Measurements from ENCODE around the gene MAP2K3. TPM values are rescaled to one million over a fixed set of nuclear protein-coding genes. Genes with fewer than 3 reads are reported as not detected.

The MAP2K3 gene
- total RNA-seq, 4 donors from 2014 or later = 15.7 to 170 (median 63.8) TPM

DNA sequence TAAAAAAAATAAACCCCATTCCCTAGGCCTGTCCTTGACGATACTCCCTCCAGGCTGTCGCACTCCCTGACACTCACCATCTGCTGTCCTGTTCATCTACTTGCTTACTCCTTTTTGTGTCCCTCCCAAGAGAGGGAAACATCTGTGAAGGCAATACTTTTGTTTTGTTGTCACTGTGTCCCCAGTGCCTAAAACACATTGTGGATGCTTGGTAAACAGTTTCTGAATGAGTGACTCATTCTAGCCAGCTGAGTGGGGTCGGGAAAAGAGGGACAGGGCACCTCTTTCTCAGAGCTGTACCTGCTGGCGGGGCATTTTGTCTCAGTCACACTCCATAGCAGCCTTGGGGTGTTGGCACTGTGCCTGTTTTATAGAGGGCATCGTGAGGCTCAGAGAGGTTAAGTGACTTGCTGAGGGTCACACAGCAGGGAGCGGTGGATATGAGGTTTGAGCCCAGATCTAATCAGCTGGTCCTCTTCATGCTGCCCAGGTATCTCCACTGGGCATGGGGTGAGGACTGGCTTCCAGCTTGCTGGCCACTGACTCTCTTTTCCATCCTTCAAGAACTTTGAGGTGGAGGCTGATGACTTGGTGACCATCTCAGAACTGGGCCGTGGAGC is 15.6 kb downstream of the MAP2K3 start:
- no peaks in the 10 kb centered on the region for H3K9me3 ChIP-seq
- in situ Hi-C loops (cut with MboI; ENCODE audit: low sequenced_read_pairs in 4 of 4) = loop anchor here in 2 of 4 donors (10.0 to 25.0 kb wide), 2 partner anchors 175 to 212 kb away; partner anchors contain the start of gene DHRS7B (in 1 of the 2)
- intact Hi-C loops (cut with DNase I; ENCODE audit: low total_unique reads) = no loop called here
- H3K27ac ChIP-seq = peak overlapping the region in 2 of 4 donors; percentile 24 to 52
- DNase-seq (no peak), ATAC-seq (peak in 1 of 2 donors; percentile 27)
- no peaks in the 10 kb centered on the region for H3K27me3 ChIP-seq
- no peak overlapping the region for H3K4me3 ChIP-seq
- TF ChIP-seq POLR2A (IDR thresholded peaks at IDR 0.05) = no peak
- peaks cover 32 to 35% of the 10 kb centered on the region in 2 donors for H3K4me1 ChIP-seq
- peaks cover 0 to 58% of the 10 kb centered on the region in 2 donors for H3K36me3 ChIP-seq

DNA sequence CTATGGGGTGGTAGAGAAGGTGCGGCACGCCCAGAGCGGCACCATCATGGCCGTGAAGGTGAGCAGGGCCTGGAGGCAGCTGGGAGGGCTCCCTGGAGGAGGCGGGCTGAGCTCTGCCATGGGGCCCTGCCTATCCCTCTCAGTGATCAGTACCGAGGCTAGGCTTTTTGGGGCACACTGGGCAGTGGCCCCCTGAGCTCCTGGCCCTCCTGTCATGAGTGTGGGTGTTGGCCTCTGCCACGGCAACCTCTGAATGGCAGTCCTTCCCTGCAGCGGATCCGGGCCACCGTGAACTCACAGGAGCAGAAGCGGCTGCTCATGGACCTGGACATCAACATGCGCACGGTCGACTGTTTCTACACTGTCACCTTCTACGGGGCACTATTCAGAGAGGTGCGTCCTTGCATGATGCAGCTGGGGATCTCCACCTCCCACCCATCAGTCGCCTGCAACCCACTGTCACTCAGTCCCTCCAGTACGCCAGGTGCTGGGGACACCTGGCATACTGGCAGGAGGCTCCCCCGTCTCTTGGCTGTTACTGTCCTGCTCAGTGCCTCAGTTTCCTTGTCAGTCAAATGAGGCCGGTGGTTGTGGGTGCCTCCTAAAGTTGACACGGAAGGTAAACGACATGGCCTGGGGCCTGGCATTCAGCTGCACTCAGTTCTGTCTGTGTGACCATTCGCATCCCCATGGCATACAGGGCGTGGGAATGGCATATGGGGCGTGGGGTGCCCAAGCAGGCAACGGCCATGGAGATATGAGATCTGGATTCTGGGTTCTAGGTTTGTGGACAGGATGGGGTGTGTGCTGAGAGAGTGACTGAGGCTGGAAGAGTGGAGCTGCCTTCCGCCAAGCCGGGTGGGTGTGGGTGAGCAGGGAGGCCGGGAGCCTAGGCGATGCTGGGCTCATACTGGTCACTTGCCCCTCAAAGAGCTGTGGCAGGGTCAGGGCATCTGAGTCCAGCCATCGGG is 16.4 kb downstream of the MAP2K3 start:
- in situ Hi-C loops (cut with MboI; ENCODE audit: low sequenced_read_pairs in 4 of 4) = loop anchor here in 1 of 4 donors (25.0 kb wide), 1 partner anchor 211 kb away; no protein-coding TSS in a partner anchor
- no peak for TF ChIP-seq POLR2A (IDR thresholded peaks at IDR 0.05)
- TF ChIP-seq, protein P1, sequence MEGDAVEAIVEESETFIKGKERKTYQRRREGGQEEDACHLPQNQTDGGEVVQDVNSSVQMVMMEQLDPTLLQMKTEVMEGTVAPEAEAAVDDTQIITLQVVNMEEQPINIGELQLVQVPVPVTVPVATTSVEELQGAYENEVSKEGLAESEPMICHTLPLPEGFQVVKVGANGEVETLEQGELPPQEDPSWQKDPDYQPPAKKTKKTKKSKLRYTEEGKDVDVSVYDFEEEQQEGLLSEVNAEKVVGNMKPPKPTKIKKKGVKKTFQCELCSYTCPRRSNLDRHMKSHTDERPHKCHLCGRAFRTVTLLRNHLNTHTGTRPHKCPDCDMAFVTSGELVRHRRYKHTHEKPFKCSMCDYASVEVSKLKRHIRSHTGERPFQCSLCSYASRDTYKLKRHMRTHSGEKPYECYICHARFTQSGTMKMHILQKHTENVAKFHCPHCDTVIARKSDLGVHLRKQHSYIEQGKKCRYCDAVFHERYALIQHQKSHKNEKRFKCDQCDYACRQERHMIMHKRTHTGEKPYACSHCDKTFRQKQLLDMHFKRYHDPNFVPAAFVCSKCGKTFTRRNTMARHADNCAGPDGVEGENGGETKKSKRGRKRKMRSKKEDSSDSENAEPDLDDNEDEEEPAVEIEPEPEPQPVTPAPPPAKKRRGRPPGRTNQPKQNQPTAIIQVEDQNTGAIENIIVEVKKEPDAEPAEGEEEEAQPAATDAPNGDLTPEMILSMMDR (IDR thresholded peaks at IDR 0.05 in 4 of 5, conservative IDR thresholded peaks at IDR 0.05 in 1 of 5) = no peak

DNA sequence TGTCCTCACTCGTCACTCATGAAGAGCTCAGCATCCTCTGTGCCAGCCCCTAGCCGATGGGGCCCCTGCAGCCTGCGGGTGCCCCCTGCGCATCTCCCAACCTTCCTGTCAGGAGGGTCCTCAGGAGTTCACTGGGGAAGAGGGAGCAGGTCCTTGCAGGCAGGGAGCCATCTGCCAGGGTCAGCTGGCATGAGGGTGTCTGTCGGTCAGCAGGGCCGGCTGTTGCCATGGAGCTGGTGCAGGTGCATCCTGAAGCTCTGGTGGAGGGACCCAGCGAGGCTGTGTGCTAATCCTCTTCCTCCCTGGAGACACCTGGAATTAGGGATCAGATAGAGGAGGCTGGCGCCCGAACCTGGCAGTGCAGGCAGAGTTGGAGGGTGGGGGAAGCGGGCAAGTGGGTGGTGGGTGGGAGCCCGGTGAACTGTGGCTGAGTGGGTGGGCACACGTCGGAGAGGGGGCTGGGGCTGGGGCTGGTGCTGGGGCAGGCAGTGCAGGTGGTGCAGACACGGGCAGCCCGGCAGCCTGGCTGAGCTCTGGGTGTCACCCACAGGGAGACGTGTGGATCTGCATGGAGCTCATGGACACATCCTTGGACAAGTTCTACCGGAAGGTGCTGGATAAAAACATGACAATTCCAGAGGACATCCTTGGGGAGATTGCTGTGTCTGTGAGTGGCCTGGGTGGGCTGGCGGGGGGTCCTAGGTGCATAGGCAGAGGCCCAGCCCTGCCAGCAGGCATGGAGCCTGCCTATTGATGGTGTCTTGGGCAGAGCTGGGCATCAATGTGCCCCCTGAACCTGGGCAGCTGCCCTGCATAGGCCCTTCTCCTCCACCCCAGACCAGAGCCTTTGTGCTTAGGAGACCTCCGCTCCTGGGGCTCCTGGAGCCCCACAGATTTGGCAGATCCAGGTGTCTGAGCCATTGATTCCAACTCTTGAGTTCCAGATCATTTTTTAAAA is 17.4 kb downstream of the MAP2K3 start:
- no peaks in the 10 kb centered on the region for H3K9me3 ChIP-seq
- TF ChIP-seq, protein P1 (IDR thresholded peaks at IDR 0.05 in 4 of 5, conservative IDR thresholded peaks at IDR 0.05 in 1 of 5) = no peak
- TF ChIP-seq POLR2A (IDR thresholded peaks at IDR 0.05) = no peak
- H3K27me3 ChIP-seq = no peaks in the 10 kb centered on the region
- no peak overlapping the region for H3K4me3 ChIP-seq
- intact Hi-C loops (cut with DNase I; ENCODE audit: low total_unique reads) (no loop called here), in situ Hi-C loops (cut with MboI; ENCODE audit: low sequenced_read_pairs in 4 of 4) (loop anchor here in 1 of 4 donors (25.0 kb wide), 1 partner anchor 210 kb away; no protein-coding TSS in a partner anchor)
- ATAC-seq (no peak), DNase-seq (no peak)
- H3K4me1 ChIP-seq = peaks cover 17% of the 10 kb centered on the region in 2 donors
- no peak overlapping the region for H3K27ac ChIP-seq
- peaks cover 0 to 58% of the 10 kb centered on the region in 2 donors for H3K36me3 ChIP-seq

More for the DNA sequence above, 16.4 kb downstream of the MAP2K3 start:
- Histone ChIP-seq H3K36me3 (peaks cover 0 to 58% of the 10 kb centered on the region in 2 donors), H3K27me3 (no peaks in the 10 kb centered on the region), H3K9me3 (no peaks in the 10 kb centered on the region), H3K27ac (peak overlapping the region in 2 of 4 donors; percentile 24 to 52), H3K4me3 (no peak overlapping the region), H3K4me1 (peaks cover 27% of the 10 kb centered on the region in 2 donors)
- no peak for DNase-seq
- no peak for ATAC-seq
- intact Hi-C loops (cut with DNase I; ENCODE audit: low total_unique reads) = no loop called here

- no peak for TF ChIP-seq POLR2A (IDR thresholded peaks at IDR 0.05)
- Histone ChIP-seq H3K36me3 (peaks cover 0 to 62% of the 10 kb centered on the region in 2 donors), H3K4me3 (no peak overlapping the region), H3K27ac (peak overlapping the region in 1 of 4 donors; percentile 7), H3K27me3 (no peaks in the 10 kb centered on the region), H3K4me1 (peaks cover 7% of the 10 kb centered on the region in 2 donors), H3K9me3 (no peaks in the 10 kb centered on the region)
- intact Hi-C loops (cut with DNase I; ENCODE audit: low total_unique reads) (no loop called here), in situ Hi-C loops (cut with MboI; ENCODE audit: low sequenced_read_pairs in 4 of 4) (loop anchor here in 1 of 4 donors (25.0 kb wide), 1 partner anchor 209 kb away; no protein-coding TSS in a partner anchor)
- DNase-seq (peak in 1 of 2 donors; percentile 13), ATAC-seq (no peak)
Observed at GRCh38 chr17:21302711-21303425, 18.4 kb downstream of the MAP2K3 start.

All from gastrocnemius medialis (tissue), 4 donors.